VCaP (cell line): Measurements from ENCODE around the gene AKAP6.

ENCODE experiments used
- H3K27ac ChIP-seq: fragments of 450-650 bp; 2 replicates; pipeline ENCODE4 v1.5.1; 2017
- CTCF ChIP-seq: fragments of 450-650 bp; conservative IDR thresholded peaks from 2 replicates; pipeline ENCODE4 v1.5.1; 2017; ENCODE audit warnings: mild to moderate bottlenecking, moderate library complexity

The AKAP6 gene

GRCh38 chr14:32324601-32325000 is 4.5 kb upstream of the AKAP6 start:
- no peak for TF ChIP-seq CTCF
- H3K27ac ChIP-seq, result no peak overlapping the region

GRCh38 chr14:32327255-32327961 is 1.7 kb upstream of the AKAP6 start:
- no peak for TF ChIP-seq CTCF
- H3K27ac ChIP-seq, result no peak overlapping the region

- no peak for TF ChIP-seq CTCF
- no peak overlapping the region for H3K27ac ChIP-seq
Observed at GRCh38 chr14:32329690-32330285, 690 bp downstream of the AKAP6 start.

GRCh38 chr14:32330351-32331111 is 1.4 kb downstream of the AKAP6 start:
- no peak for TF ChIP-seq CTCF
- H3K27ac ChIP-seq, result no peak overlapping the region

GRCh38 chr14:32331206-32331605 is 2.1 kb downstream of the AKAP6 start:
- H3K27ac ChIP-seq, result no peak overlapping the region
- TF ChIP-seq CTCF, result no peak

GRCh38 chr14:32332415-32333316 is 3.6 kb downstream of the AKAP6 start:
- H3K27ac ChIP-seq, result no peak overlapping the region
- no peak for TF ChIP-seq CTCF

GRCh38 chr14:32336702-32337101 is 7.6 kb downstream of the AKAP6 start:
- H3K27ac ChIP-seq, result no peak overlapping the region
- TF ChIP-seq CTCF, result no peak
